Measurements from ENCODE around the gene UGT1A10. TPM values are rescaled to one million over a fixed set of nuclear protein-coding genes. Genes with fewer than 3 reads are reported as not detected.

UGT1A10 gene
- total RNA-seq, 1 donor from 2014 or later: not detected

GRCh38 chr2:233671290-233672161 lies 35.3 kb downstream of the UGT1A10 start, which contains the start of gene UGT1A9:
Gene UGT1A9 (plus strand): TSS chr2:233671898. CDS start chr2:233671935, 37 bp downstream.
- Mint-ChIP-seq H3K4me1 (ENCODE audit: low read depth) (peaks cover 4% of the 10 kb centered on the region), H3K27ac (ENCODE audit: unreplicated experiment) (no peak within 1 kb of the TSS), H3K9me3 (ENCODE audit: low read depth) (peaks cover 3% of the 10 kb centered on the region)

GRCh38 chr2:233672886-233673285 lies 36.6 kb downstream of the UGT1A10 start:
- peaks cover 5% of the 10 kb centered on the region for H3K4me1 Mint-ChIP-seq (ENCODE audit: low read depth)
- no peak overlapping the region for H3K27ac Mint-ChIP-seq (ENCODE audit: unreplicated experiment)
- no peak for TF ChIP-seq CTCF (IDR thresholded peaks at IDR 0.05)
- DNase-seq (ENCODE audit: low spot score): no peak
- H3K36me3 Mint-ChIP-seq (ENCODE audit: low read depth): peaks cover 1% of the 10 kb centered on the region
- no peaks in the 10 kb centered on the region for H3K27me3 Mint-ChIP-seq (ENCODE audit: low read depth)
- no peak overlapping the region for H3K4me3 Mint-ChIP-seq (ENCODE audit: unreplicated experiment)
- H3K9me3 Mint-ChIP-seq (ENCODE audit: low read depth): peaks cover 6% of the 10 kb centered on the region

More at GRCh38 chr2:233671290-233672161, 35.3 kb downstream of the UGT1A10 start, which contains the start of gene UGT1A9:
- H3K36me3 Mint-ChIP-seq (ENCODE audit: low read depth): peaks cover 1% of the 10 kb centered on the region
- TF ChIP-seq CTCF (IDR thresholded peaks at IDR 0.05): no peak
- no peak within 1 kb of the TSS for H3K4me3 Mint-ChIP-seq (ENCODE audit: unreplicated experiment)
- no peak for DNase-seq (ENCODE audit: low spot score)
- H3K27me3 Mint-ChIP-seq (ENCODE audit: low read depth): no peaks in the 10 kb centered on the region

- H3K4me3 Mint-ChIP-seq (ENCODE audit: unreplicated experiment): no peak overlapping the region
- H3K36me3 Mint-ChIP-seq (ENCODE audit: low read depth): peaks cover 1% of the 10 kb centered on the region
- TF ChIP-seq CTCF (IDR thresholded peaks at IDR 0.05): no peak
- DNase-seq (ENCODE audit: low spot score): no peak
- no peak overlapping the region for H3K27ac Mint-ChIP-seq (ENCODE audit: unreplicated experiment)
- H3K9me3 Mint-ChIP-seq (ENCODE audit: low read depth): peaks cover 6% of the 10 kb centered on the region
- no peaks in the 10 kb centered on the region for H3K27me3 Mint-ChIP-seq (ENCODE audit: low read depth)
- peaks cover 5% of the 10 kb centered on the region for H3K4me1 Mint-ChIP-seq (ENCODE audit: low read depth)
Observed at GRCh38 chr2:233673896-233674295, 37.6 kb downstream of the UGT1A10 start.

- DNase-seq (ENCODE audit: low spot score): no peak
- peaks cover 5% of the 10 kb centered on the region for H3K4me1 Mint-ChIP-seq (ENCODE audit: low read depth)
- peaks cover 1% of the 10 kb centered on the region for H3K36me3 Mint-ChIP-seq (ENCODE audit: low read depth)
- H3K4me3 Mint-ChIP-seq (ENCODE audit: unreplicated experiment): no peak overlapping the region
- H3K27me3 Mint-ChIP-seq (ENCODE audit: low read depth): no peaks in the 10 kb centered on the region
- no peak for TF ChIP-seq CTCF (IDR thresholded peaks at IDR 0.05)
- H3K27ac Mint-ChIP-seq (ENCODE audit: unreplicated experiment): no peak overlapping the region
- peaks cover 6% of the 10 kb centered on the region for H3K9me3 Mint-ChIP-seq (ENCODE audit: low read depth)
Observed at GRCh38 chr2:233674314-233674713, 38.1 kb downstream of the UGT1A10 start.

DNA sequence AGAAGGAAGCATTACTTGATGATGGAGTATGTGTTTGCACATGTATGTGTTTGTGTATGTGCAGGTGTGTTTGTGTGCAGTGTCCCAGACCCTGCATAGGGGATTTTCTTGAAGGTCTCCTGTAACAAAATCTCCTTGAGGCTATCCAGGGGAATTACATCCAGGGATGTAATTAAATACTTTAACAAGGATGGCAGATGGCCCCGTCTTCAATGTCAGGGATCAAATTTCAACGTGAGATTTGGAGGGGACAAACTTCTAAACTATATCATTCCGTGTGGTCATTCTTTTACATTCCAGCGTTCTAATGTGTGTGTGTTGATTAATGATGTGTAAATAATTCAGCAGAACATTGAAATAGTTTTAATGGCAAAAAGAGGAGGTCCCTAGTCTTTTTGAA lies 38.7 kb downstream of the UGT1A10 start:
- Mint-ChIP-seq H3K36me3 (ENCODE audit: low read depth) (peaks cover 1% of the 10 kb centered on the region), H3K27ac (ENCODE audit: unreplicated experiment) (no peak overlapping the region), H3K27me3 (ENCODE audit: low read depth) (no peaks in the 10 kb centered on the region), H3K9me3 (ENCODE audit: low read depth) (peaks cover 6% of the 10 kb centered on the region), H3K4me1 (ENCODE audit: low read depth) (peaks cover 5% of the 10 kb centered on the region), H3K4me3 (ENCODE audit: unreplicated experiment) (no peak overlapping the region)
- TF ChIP-seq CTCF (IDR thresholded peaks at IDR 0.05): no peak
- no peak for DNase-seq (ENCODE audit: low spot score)
